ENCODE data around the gene VILL.
"Not testable (repeated sequence)": the region's sequence is repeated elsewhere in the genome, so short reads cannot be mapped to it uniquely, and the experiment has no call there.

The VILL gene

GRCh38 chr3:38019658-38020341 lies 29.2 kb downstream of the VILL start:
- no peak for DNase-seq

GRCh38 chr3:38020342-38020726 lies 29.7 kb downstream of the VILL start:
- no peak for DNase-seq

- DNase-seq = no peak
These were observed 30.6 kb downstream of the VILL start for GRCh38 chr3:38021196-38021595.

- DNase-seq = no peak
These were observed 31.7 kb downstream of the VILL start for GRCh38 chr3:38022301-38022700.

- DNase-seq = no peak
These were observed 32.5 kb downstream of the VILL start for GRCh38 chr3:38022896-38023709.

DNA sequence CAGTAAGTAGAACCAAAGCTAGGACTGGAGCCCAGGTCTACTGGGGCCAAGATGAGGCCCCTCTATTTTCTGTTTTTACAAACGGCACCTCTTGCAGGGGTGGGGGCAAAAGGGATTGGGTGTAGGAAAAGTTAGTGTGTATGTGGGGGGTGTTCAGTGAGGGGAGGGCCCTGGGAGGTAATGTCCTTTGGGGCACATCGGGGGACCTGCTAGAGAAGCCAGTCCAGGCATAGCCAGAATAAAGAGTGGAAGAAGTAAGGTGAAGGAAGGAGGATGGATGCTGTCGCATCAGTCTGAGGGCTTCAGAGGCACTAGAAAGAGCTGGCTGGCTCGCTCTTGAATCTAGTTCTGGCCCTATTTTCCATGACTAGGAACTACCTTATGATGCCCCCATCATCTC lies 36.3 kb downstream of the VILL start:
- no peak for DNase-seq

- no peak for DNase-seq
These were observed 37.2 kb downstream of the VILL start for GRCh38 chr3:38027466-38028465.

DNA sequence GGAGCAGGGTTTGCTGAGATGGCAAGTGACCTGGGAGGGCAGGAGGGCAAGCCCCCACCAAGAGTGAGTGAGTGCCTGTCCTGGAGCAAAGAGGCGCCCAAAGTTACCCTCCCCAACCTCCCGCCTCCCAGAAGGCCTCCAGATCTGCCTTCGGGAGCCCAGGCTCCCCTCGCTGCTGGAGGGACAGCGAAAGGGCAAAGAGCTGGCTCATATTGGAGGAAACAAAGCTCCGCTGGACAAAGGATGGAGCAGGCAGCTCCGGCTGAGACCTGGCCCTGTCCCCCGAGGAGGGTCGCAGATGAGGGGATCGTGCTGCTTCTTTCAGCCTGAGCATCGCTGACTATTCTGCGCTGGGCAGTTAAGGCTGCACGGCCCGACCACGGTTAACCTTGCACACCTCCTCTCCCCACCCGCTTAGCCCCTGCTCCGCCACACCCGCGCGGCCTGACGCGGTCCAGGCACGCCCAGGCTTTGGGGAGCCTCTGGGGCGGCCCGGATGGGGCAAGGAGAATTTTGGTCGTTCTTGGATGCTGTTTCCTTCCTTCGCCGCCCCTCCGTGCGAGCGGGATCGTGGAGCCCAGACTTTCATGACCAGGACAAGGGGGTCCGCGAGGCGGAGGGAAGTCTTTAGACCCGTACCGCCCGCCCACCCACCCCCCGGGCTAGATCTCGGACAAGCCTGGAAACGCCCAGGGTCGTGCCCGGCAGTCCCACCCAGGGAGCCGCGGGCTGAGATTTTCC lies 38.2 kb downstream of the VILL start:
- DNase-seq = no peak

DNA sequence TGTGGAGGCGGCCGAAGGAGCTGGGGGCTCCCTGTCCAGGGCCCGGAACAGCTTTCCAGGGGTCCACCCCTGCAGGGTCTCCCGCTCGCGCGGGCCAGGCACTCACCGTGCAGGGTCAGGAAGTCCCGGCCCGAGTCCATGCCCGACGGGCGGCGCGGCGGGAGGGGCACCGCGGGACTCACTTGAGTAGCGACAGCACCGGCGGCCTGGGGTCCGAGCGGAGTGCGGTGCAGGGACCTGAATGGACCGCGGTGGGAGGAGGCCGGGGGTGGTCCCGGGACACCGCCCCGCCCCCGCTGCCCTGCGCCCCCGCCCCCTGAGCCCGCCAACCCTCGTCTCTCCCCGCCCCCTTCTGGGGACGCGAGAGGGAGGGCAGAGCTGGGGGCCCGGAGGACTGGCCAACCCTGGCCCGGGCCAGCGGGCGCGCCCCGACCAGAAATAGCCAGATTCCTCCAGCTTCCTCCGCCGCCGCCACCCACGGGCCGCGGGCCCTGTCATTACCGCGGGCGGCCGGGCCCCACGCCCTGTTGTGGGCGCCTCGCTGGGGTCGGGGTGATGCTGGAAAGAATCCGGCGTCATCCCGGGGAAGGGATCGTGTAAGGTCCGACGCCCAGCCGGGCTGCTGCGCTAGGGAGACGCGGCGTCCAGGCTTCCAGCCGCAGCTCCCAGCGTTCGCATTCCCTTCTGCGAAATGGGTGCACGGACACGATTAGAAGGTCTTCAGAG lies 39.0 kb downstream of the VILL start, which contains the start of gene PLCD1:
Gene PLCD1, minus strand, starts transcription at position 243 of the 726 bp plus-strand sequence. Its CDS starts 103 bp downstream, at position 140.
- no peak for DNase-seq

DNA sequence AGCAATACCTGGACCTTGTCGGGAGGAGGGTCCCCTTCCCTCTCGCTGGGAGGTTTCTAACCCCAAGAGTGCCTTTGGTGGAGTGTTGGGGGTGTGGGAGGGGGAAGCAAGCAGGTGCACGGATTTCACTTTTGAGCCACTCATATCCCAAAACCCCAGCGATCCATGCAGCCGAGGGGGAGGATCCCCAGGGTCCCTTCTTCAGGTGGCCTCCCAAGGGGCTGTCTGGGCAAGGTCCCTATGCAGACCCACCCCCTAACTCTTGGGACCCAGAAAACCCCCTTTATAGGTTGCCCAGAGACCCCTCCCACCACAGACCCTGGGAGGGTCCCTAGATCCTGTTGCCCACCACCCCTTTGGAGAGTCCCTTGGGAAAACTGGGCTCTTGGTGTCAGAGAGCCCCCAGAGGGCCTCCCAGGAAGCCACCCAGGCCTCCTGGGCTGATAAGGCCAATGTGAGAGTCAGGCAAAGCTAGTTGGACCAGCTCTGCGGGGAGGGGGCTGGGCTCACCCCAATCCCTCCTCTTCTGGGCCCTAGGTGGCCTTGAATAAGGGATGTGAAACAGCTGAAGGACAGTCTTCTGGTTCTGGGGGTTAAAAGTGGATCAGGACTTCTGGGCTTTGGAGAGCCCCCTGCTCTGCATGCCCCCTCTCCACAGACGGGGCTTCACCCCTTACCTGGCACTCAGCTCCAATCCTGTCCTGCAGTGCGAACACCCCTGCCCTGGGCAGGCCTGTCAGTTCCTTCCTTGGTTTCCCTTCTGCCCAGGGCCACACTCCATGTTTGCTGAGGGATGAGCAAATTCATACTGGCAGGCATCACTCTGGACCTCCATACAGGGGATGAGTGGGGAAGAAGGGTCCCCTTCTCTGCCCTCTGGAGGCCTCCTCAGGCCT lies 39.8 kb downstream of the VILL start:
- no peak for DNase-seq

DNA sequence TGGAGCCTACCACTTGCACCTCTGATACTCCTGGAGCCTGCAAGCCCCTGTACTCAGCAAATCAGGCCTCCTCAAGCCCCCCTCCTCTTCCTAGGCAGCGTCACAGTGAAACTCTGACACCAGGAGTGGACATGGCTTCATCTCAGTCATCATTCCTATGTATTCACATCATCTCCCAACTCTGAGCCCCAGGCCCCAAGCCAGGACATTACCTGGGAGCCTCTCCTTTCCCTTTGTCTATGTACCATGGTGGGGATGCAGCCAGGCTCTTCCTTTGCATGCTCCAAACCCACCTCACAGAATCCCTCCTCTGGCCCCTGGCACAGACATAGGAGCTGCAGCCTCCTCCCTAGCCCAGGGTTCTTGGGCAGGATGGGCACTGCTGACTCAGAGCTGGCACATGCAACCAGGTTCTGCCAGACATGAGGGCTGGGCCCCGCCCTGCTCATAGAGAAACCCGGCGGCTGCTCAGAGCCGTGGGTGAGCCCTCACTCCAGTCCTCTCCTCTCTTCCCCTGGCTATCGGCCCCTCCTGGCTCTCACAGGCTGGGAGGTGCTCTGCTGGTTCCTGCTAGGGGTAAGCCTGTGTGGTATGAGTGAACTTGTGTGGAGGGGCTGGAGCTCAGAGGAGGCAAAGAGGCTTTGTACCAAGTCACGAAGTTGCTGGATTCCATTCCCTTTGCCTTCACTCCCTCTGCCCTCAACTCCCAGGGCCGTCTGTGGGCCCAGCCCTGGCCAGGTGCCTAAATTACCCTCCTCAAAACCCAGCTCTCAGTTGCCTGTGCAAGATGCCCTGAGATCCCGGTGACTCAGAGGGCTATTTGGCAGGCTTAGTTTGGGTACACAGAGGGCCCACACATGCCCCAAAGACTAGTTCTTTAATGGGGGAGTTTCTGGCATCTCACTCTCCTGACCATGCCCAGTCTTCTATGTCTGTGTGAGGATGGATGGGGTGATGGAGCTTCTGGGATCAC lies 40.7 kb downstream of the VILL start:
- DNase-seq = no peak

DNA sequence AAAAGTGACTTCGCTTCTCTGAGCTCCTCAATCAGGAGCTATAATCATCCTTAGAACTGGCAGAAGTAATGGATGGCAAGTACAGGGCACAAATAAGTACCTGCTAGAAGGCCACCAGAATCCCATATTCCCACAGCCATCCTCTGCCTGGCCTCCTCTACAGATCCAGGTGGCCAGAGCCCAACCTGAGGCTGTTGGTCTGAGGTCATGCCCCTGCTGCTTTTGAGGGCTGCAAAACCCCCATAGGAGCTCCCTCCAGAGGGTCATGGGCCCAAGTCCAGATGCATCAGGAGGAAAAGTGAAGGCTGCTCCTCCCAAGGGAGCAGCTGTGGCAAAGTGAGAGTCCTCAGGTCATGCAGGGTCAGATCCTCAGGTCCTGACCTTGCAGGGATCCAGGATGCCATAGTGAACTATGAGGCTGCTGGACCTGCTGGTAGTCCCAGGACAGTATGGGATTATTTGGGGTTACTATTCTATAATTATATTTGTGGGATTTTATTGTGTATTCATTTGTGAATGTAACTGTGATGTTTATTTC lies 41.8 kb downstream of the VILL start:
- DNase-seq = no peak

DNA sequence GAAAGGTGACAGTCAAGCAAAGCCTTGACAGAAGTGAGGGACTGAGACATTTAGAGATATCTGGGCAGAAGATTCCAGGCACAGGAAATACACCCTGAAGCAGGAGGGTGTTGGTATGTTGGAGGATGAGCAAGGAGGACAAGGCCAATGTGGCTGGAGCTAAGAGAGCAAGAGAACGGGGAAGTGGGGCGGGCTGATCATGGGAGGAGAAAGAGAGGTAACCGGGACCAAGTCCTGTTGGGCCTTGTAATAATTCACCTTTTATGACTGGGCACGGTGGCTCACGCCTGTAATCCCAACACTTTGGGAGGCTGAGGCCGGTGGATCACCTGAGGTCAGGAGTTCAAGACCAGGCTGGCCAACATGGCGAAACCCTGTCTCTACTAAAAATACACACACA lies 43.0 kb downstream of the VILL start:
- not testable (repeated sequence) for DNase-seq

GRCh38 chr3:38034335-38034734 lies 43.7 kb downstream of the VILL start:
- not testable (repeated sequence) for DNase-seq

- no peak for DNase-seq
These were observed 45.7 kb downstream of the VILL start for GRCh38 chr3:38036286-38036685.

DNA sequence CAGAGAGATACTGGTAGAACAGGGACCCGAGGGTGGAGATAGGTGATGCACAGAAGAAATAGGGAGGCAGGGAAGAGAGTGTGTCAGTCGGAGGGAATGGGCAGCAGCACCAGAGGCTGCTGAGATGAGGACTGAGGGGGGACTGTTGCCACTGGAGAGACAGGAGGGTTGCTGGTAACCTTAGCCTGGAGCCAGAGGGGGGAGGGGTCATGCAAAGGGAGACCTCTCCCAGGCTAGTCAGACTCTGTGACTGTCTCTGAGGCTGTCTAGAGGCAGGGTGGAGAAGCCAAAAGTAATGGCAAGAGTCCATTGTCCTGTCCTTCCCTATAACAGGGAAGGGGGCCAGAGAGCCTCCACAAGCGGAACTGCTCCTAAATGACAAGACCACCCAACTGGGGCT lies 46.3 kb downstream of the VILL start:
- DNase-seq = no peak

DNA sequence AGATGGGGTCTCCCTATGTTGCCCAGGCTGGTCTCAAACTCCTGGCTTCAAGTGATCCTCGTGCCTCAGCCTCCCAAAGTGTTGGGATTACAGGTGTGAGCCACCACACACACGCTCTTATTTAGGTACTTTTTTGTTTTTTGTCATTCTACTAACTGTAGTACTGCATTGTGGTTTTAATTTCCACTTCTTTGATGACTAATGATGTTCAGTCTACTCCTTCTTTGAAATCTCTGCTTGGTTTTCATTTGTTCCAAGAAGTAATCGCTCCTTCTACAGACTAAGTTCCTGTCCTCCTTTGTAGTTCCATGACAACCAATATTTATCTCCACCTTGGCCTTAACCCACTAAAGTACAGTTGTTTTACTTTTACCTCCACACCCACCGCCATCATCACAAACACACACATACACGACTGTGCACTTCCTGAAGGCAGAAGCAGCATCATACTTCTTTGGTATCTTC lies 47.9 kb downstream of the VILL start:
- DNase-seq = no peak

GRCh38 chr3:38039101-38039898 lies 48.7 kb downstream of the VILL start, which contains the start of gene DLEC1:
TSS of gene DLEC1 (plus strand) at chr3:38039208. CDS start at chr3:38039226, 18 bp downstream.
- DNase-seq = peak; percentile 87
